Fibroblast of lung (primary cell): ENCODE data around the gene MSMB. TPM values are rescaled to one million over a fixed set of nuclear protein-coding genes. Genes with fewer than 3 reads are reported as not detected.

ENCODE experiments used
- DNase-seq, 2 donors: peaks; one replicate each; pipeline versions ENCODE4 v3.0.0 to v3.0.0-alpha.2; 2010; ENCODE audit warnings: low read depth in 2 of 2
- H2AFZ ChIP-seq: 2 replicates; pipeline ENCODE4 v1.5.1; 2012; ENCODE audit warnings: low read length, control low read depth, inconsistent platforms
- H3K27ac ChIP-seq: 2 replicates; pipeline ENCODE4 v1.5.1; 2011; ENCODE audit warnings: low read length, control low read depth; ENCODE audit not compliant: insufficient read depth
- H3K27me3 ChIP-seq: 2 replicates; pipeline ENCODE4 v1.5.1; 2011; ENCODE audit warnings: mild to moderate bottlenecking, low read length; ENCODE audit not compliant: control insufficient read depth, insufficient read depth
- H3K36me3 ChIP-seq: 2 replicates; pipeline ENCODE4 v1.5.1; 2011; ENCODE audit warnings: low read length; ENCODE audit not compliant: control insufficient read depth, insufficient read depth
- H3K4me1 ChIP-seq: 2 replicates; pipeline ENCODE4 v1.5.1; 2011; ENCODE audit warnings: low read length; ENCODE audit not compliant: control insufficient read depth, insufficient read depth; ENCODE audit errors: extremely low read depth
- H3K4me2 ChIP-seq: 2 replicates; pipeline ENCODE4 v1.5.1; 2011; ENCODE audit warnings: low read length, control low read depth; ENCODE audit not compliant: insufficient read depth; ENCODE audit errors: extremely low read depth
- H3K4me3 ChIP-seq, 4 experiments: fragments of 200-600 bp in 1 of 4; sonication (generic) in 1 of 4; replicated peaks in 1 of 4; 2 replicates each; pipeline ENCODE4 v1.5.1; 2011 to 2016; ENCODE audit warnings: low read length in 4 of 4, low read depth in 3 of 4, mild to moderate bottlenecking in 3 of 4, control low read depth in 2 of 4, inconsistent platforms in 1 of 4, mixed read lengths in 1 of 4; ENCODE audit not compliant: insufficient read depth in 1 of 4; ENCODE audit errors: control extremely low read depth in 1 of 4
- H3K79me2 ChIP-seq: 2 replicates; pipeline ENCODE4 v1.5.1; 2012; ENCODE audit warnings: mild to moderate bottlenecking, low read length, inconsistent platforms; ENCODE audit not compliant: control insufficient read depth, insufficient read depth
- H3K9ac ChIP-seq: 2 replicates; pipeline ENCODE4 v1.5.1; 2011; ENCODE audit warnings: mild to moderate bottlenecking, low read length, control low read depth; ENCODE audit not compliant: insufficient read depth
- H3K9me3 ChIP-seq: 2 replicates; pipeline ENCODE4 v1.5.1; 2012; ENCODE audit warnings: low read depth, low read length; ENCODE audit not compliant: control insufficient read depth, insufficient read depth
- H4K20me1 ChIP-seq: 2 replicates; pipeline ENCODE4 v1.5.1; 2011; ENCODE audit warnings: low read length; ENCODE audit not compliant: control insufficient read depth, insufficient read depth; ENCODE audit errors: extremely low read depth
- EZH2 ChIP-seq: IDR thresholded peaks from 2 replicates; pipeline ENCODE4 v1.5.1; 2012; ENCODE audit warnings: low read length, control low read depth, mild to moderate bottlenecking; ENCODE audit errors: missing control alignments
- polyA plus RNA-seq, 2 donors: library from polyadenylated mRNA; depleted of rRNA in 1 of 2; stranded (reverse) in 1 of 2; unstranded in 1 of 2; fragments of >200 nt; gene quantifications; 2 replicates each; pipeline ENCODE4 v1.2.1, GENCODE V29; 2011 to 2012; ENCODE audit warnings: missing spikeins in 1 of 2
- total RNA-seq: library from RNA; depleted of rRNA; stranded (reverse); fragments of >200 nt; gene quantifications from 2 replicates; pipeline ENCODE4 v1.2.1, GENCODE V29; 2014
- TF ChIP-seq, protein P1 (sequence below), 2 donors: IDR thresholded peaks in 1 of 2; conservative IDR thresholded peaks in 1 of 2; 1 replicate in 1 of 2; 2 replicates in 1 of 2; pipeline ENCODE4 v1.5.1; 2011 to 2012; ENCODE audit warnings: low read length in 2 of 2, control low read depth in 1 of 2, inconsistent platforms in 1 of 2, low read depth in 1 of 2, mild to moderate bottlenecking in 1 of 2

The MSMB gene
- total and polyA plus RNA-seq, 2 donors (not counting 1 experiment from before 2014, with no cell fraction given) = not detected

DNA sequence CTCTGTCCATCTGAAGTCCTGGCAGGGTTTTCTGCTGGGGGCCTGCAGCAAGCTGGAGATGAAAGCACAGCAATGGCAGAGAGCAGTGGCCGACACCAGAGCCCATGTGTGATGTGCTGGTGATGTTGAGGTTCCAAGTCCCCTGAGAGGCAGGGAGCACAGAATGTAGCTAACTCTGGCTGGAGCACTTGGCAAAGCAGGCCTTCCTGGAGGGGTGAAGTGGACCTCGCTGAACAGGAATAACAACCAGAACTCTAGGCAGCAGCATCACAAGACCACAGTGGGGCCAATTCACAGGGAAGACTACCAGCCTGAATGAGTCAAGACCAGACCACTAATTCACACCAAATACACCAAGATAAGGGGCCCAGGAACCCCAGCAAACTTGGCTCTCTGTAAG is 22.8 kb upstream of the MSMB start:
- no peaks in the 10 kb centered on the region for H3K79me2 ChIP-seq
- H3K36me3 ChIP-seq = no peaks in the 10 kb centered on the region
- H4K20me1 ChIP-seq = no peaks in the 10 kb centered on the region

DNA sequence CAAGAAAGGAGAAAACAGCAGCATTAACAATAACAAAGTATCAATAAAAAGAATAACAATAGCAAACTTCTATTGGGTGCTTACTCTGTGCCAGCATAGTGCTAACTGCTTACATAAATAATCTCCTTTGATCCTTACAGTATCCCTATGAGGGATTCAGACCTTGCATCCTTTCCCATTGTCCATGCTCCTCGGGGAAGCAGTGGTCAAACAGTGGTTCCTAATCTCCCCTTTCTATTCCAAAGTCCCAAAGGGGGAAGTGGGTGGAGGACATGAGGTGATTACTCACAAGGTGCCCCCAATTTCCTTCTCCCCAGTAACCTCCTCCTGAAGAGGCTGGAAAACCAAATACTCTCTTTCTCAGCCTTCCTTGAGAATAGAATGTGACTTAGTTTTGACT is 22.0 kb upstream of the MSMB start:
- H3K36me3 ChIP-seq = no peaks in the 10 kb centered on the region
- no peak overlapping the region for H3K27ac ChIP-seq
- no peaks in the 10 kb centered on the region for H3K79me2 ChIP-seq
- no peak overlapping the region for H2AFZ ChIP-seq
- no peaks in the 10 kb centered on the region for H4K20me1 ChIP-seq
- DNase-seq = no peak
- no peaks in the 10 kb centered on the region for H3K27me3 ChIP-seq
- TF ChIP-seq EZH2 = no peak
- TF ChIP-seq, protein P1, sequence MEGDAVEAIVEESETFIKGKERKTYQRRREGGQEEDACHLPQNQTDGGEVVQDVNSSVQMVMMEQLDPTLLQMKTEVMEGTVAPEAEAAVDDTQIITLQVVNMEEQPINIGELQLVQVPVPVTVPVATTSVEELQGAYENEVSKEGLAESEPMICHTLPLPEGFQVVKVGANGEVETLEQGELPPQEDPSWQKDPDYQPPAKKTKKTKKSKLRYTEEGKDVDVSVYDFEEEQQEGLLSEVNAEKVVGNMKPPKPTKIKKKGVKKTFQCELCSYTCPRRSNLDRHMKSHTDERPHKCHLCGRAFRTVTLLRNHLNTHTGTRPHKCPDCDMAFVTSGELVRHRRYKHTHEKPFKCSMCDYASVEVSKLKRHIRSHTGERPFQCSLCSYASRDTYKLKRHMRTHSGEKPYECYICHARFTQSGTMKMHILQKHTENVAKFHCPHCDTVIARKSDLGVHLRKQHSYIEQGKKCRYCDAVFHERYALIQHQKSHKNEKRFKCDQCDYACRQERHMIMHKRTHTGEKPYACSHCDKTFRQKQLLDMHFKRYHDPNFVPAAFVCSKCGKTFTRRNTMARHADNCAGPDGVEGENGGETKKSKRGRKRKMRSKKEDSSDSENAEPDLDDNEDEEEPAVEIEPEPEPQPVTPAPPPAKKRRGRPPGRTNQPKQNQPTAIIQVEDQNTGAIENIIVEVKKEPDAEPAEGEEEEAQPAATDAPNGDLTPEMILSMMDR (conservative IDR thresholded peaks at IDR 0.05 in 1 of 2, IDR thresholded peaks at IDR 0.05 in 1 of 2; ENCODE audit: low read depth in 1 of 2, low read length in 2 of 2) = no peak
- no peak overlapping the region for H3K4me2 ChIP-seq
- no peak overlapping the region for H3K4me3 ChIP-seq
- no peaks in the 10 kb centered on the region for H3K4me1 ChIP-seq
- H3K9me3 ChIP-seq = no peaks in the 10 kb centered on the region
- no peak overlapping the region for H3K9ac ChIP-seq

More for the DNA sequence above, 22.8 kb upstream of the MSMB start:
- no peaks in the 10 kb centered on the region for H3K4me1 ChIP-seq
- DNase-seq = no peak
- no peaks in the 10 kb centered on the region for H3K9me3 ChIP-seq
- no peak overlapping the region for H3K9ac ChIP-seq
- H2AFZ ChIP-seq = no peak overlapping the region
- peaks cover 2% of the 10 kb centered on the region for H3K27me3 ChIP-seq
- H3K4me2 ChIP-seq = no peak overlapping the region
- no peak overlapping the region for H3K4me3 ChIP-seq
- no peak overlapping the region for H3K27ac ChIP-seq
- TF ChIP-seq EZH2 = no peak
- TF ChIP-seq, protein P1 (conservative IDR thresholded peaks at IDR 0.05 in 1 of 2, IDR thresholded peaks at IDR 0.05 in 1 of 2; ENCODE audit: low read depth in 1 of 2, low read length in 2 of 2) = no peak

DNA sequence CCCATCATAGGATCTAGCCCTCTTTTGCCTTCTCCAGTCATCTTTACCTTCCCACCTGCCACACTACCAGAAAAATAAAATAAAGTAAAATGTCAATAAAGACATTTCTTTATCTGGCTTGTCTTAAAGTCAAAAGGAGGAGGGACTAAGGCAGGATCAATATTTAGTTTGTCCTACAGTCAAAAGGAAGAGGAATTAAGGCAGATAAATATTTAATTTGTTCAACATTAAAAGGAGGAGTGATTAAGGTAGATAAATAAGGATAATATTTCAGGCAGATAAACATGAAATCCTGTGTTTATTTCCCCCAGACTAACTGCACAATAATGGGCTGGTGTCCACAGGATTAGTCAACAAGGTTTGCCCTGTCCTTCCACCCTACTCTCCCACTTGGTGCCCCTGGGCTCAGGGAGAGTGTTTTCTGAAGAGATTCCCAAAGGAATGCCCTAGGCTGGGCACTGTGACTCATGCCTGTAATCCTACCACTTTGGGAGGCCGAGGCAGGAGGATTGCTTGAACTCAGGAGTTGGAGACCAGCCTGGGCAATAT is 18.3 kb upstream of the MSMB start:
- H3K4me1 ChIP-seq = no peaks in the 10 kb centered on the region
- H3K9me3 ChIP-seq = no peaks in the 10 kb centered on the region
- H3K27ac ChIP-seq = no peak overlapping the region
- no peak overlapping the region for H3K9ac ChIP-seq
- no peak overlapping the region for H2AFZ ChIP-seq
- no peak overlapping the region for H3K4me3 ChIP-seq
- no peaks in the 10 kb centered on the region for H3K79me2 ChIP-seq
- no peaks in the 10 kb centered on the region for H3K36me3 ChIP-seq
- H4K20me1 ChIP-seq = no peaks in the 10 kb centered on the region
- TF ChIP-seq, protein P1 (conservative IDR thresholded peaks at IDR 0.05 in 1 of 2, IDR thresholded peaks at IDR 0.05 in 1 of 2; ENCODE audit: low read depth in 1 of 2, low read length in 2 of 2) = no peak
- TF ChIP-seq EZH2 = no peak
- no peak overlapping the region for H3K4me2 ChIP-seq
- no peak for DNase-seq
- no peaks in the 10 kb centered on the region for H3K27me3 ChIP-seq
